ENCODE measurements around the gene TDRD7. TPM values are rescaled to one million over a fixed set of nuclear protein-coding genes. Genes with fewer than 3 reads are reported as not detected.

TDRD7 gene
- total RNA-seq, 2 experiments from 2014 or later: 3.7 to 4.0 TPM

DNA sequence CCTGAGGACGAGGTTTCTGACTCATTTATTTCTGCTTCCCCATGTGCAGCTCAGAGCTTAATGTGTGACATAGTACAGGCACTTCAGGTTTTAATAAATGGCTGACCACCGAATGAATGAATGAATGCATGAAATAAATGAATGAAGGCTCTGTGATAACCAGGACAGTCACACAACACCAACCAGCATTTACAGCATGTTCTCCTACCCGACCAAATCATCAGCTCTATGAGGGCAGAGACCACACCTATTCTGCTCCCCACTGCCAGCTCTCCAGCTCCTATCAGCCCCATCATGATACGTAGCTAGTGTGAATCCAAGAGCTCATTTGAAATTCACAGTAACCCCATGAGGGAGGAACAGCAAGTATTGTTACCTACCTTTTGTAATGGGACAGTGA, 94.4 kb downstream of the TDRD7 start:
- H3K4me1 Mint-ChIP-seq (ENCODE audit: low read depth): peaks cover 15% of the 10 kb centered on the region
- TF ChIP-seq, protein P1, sequence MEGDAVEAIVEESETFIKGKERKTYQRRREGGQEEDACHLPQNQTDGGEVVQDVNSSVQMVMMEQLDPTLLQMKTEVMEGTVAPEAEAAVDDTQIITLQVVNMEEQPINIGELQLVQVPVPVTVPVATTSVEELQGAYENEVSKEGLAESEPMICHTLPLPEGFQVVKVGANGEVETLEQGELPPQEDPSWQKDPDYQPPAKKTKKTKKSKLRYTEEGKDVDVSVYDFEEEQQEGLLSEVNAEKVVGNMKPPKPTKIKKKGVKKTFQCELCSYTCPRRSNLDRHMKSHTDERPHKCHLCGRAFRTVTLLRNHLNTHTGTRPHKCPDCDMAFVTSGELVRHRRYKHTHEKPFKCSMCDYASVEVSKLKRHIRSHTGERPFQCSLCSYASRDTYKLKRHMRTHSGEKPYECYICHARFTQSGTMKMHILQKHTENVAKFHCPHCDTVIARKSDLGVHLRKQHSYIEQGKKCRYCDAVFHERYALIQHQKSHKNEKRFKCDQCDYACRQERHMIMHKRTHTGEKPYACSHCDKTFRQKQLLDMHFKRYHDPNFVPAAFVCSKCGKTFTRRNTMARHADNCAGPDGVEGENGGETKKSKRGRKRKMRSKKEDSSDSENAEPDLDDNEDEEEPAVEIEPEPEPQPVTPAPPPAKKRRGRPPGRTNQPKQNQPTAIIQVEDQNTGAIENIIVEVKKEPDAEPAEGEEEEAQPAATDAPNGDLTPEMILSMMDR (IDR thresholded peaks at IDR 0.05): no peak
- DNase-seq: no peak
- no peaks in the 10 kb centered on the region for H3K9me3 Mint-ChIP-seq
- POLR2A ChIA-PET: interaction anchor here (1.1 kb wide), 1 partner anchor 10 kb away, joined by 3 read pairs; no protein-coding TSS in a partner anchor
- H3K27me3 Mint-ChIP-seq: peaks cover 32% of the 10 kb centered on the region
- intact Hi-C loops (cut with micrococcal nuclease): no loop called here
- H3K4me3 Mint-ChIP-seq: no peak overlapping the region
- H3K27ac Mint-ChIP-seq: no peak overlapping the region
- CTCF ChIA-PET: interaction anchor here (0.9 to 2.6 kb wide), 5 partner anchors 37 to 120 kb away, joined by 3 to 8 read pairs (median 4); no protein-coding TSS in a partner anchor
- H3K36me3 Mint-ChIP-seq (ENCODE audit: low read depth): no peaks in the 10 kb centered on the region
- ATAC-seq: no peak

DNA sequence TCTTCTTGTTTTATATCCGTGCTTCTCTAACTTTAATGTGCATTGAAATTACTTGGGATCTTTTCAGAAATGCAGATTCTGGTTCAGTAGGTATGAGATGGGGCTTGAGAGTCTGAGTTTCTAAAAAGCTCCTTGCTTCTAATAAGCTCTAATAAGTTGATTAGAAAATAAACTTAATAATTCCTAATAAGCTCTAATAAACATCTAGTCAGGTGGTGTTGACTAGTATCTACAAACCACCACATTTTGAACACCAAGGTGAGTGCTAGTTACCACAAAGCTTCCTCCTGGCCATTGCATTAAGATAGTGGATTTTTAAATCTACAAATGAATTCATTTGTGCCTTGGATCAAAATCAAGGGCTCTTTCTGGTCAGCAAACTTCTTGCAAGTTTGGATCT, 94.9 kb downstream of the TDRD7 start:
- no peak for ATAC-seq
- CTCF ChIA-PET: interaction anchor here (0.9 to 2.6 kb wide), 4 partner anchors 38 to 121 kb away, joined by 3 to 8 read pairs (median 4); no protein-coding TSS in a partner anchor
- intact Hi-C loops (cut with micrococcal nuclease): no loop called here

DNA sequence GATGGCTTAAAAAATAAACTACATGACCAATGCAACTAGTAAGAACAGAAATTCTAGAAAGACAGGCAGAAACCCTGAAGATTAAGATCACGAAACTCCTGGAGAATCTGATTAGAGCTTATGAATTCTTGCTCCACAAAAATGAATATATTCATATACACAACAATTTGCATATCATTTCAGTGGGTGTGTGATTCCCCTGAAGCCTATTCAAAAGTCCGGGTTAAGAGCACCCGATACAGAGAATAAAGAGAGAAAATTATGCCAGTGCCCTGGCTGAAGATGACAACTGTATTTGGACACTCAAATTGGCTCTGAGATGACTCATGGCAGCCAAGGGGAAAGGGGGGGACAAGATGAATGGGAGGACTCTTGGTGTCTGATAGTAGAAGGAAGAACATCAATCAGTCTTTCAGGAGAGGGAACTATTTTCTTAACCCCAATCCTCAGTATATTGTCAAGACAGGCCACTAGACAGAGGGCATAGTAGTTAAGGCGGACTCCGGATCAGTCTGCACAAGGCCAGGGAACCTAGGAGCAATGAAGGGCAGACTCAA, 95.6 kb downstream of the TDRD7 start:
- H3K27me3 Mint-ChIP-seq: peaks cover 28% of the 10 kb centered on the region
- H3K9me3 Mint-ChIP-seq: no peaks in the 10 kb centered on the region
- H3K27ac Mint-ChIP-seq: no peak overlapping the region
- peaks cover 16% of the 10 kb centered on the region for H3K4me1 Mint-ChIP-seq (ENCODE audit: low read depth)
- H3K36me3 Mint-ChIP-seq (ENCODE audit: low read depth): no peaks in the 10 kb centered on the region
- ChIA-PET POLR2A (no interaction called here), CTCF (interaction anchor here (1.2 to 2.6 kb wide), 2 partner anchors 38 to 67 kb away, joined by 3 to 8 read pairs; no protein-coding TSS in a partner anchor)
- no peak overlapping the region for H3K4me3 Mint-ChIP-seq
- no peak for ATAC-seq
- TF ChIP-seq, protein P1 (IDR thresholded peaks at IDR 0.05): no peak
- DNase-seq: no peak
- intact Hi-C loops (cut with micrococcal nuclease): no loop called here

More for the DNA sequence above, 94.9 kb downstream of the TDRD7 start:
- Mint-ChIP-seq H3K9me3 (no peaks in the 10 kb centered on the region), H3K27ac (no peak overlapping the region), H3K4me1 (ENCODE audit: low read depth) (peaks cover 16% of the 10 kb centered on the region), H3K36me3 (ENCODE audit: low read depth) (no peaks in the 10 kb centered on the region), H3K4me3 (no peak overlapping the region), H3K27me3 (peaks cover 32% of the 10 kb centered on the region)
- DNase-seq: no peak
- POLR2A ChIA-PET: interaction anchor here (1.1 kb wide), 1 partner anchor 10 kb away, joined by 3 read pairs; no protein-coding TSS in a partner anchor
- TF ChIP-seq, protein P1 (IDR thresholded peaks at IDR 0.05): no peak

DNA sequence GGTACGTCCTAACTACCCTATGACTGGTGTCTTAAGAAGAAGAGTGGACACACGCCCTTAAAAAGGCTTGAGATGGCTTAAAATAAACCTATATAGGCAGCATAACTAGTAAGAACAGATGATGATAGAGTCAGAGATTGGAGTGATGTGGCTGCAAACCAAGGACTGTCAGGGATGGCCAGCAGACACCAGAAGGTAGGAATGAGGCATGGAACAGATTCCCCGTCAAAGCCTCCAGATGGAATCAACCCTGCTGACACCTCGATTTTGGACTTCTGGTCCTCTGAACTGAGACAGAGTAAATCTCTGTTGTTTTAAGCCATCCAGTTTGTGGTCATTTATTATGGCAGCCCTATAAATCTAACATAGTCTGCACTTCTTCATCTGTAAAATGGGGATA, 97.0 kb downstream of the TDRD7 start:
- intact Hi-C loops (cut with micrococcal nuclease): no loop called here
- TF ChIP-seq, protein P1 (IDR thresholded peaks at IDR 0.05): no peak

More for the DNA sequence above, 97.0 kb downstream of the TDRD7 start:
- no peak for ATAC-seq
- Mint-ChIP-seq H3K36me3 (ENCODE audit: low read depth) (no peaks in the 10 kb centered on the region), H3K27ac (no peak overlapping the region), H3K4me1 (ENCODE audit: low read depth) (peaks cover 9% of the 10 kb centered on the region), H3K4me3 (no peak overlapping the region), H3K9me3 (no peaks in the 10 kb centered on the region), H3K27me3 (peaks cover 14% of the 10 kb centered on the region)
- CTCF ChIA-PET: no interaction called here
- POLR2A ChIA-PET: interaction anchor here (1.4 kb wide), 1 partner anchor 27 kb away, joined by 3 read pairs; no protein-coding TSS in a partner anchor
- DNase-seq: no peak

All from activated CD8-positive, alpha-beta T cell treated with anti-CD3 and anti-CD28 coated beads for 36 hours (primary cell).